HepG2 (cell line): ENCODE results near the gene ATRIP. TPM values are rescaled to one million over a fixed set of nuclear protein-coding genes. Genes with fewer than 3 reads are reported as not detected.

Source experiments
- ATF2 ChIP-seq: sonication (generic); formaldehyde crosslinking; IDR thresholded peaks from 2 replicates; pipeline ENCODE4 v1.4.0; 2020; ENCODE audit warnings: missing genetic modification reagents
- DZIP1 ChIP-seq: sonication (generic); formaldehyde crosslinking; IDR thresholded peaks from 2 replicates; pipeline ENCODE4 v1.5.0; 2020; ENCODE audit warnings: mild to moderate bottlenecking, missing genetic modification reagents
- ELF3 ChIP-seq: IDR thresholded peaks from 2 replicates; pipeline ENCODE4 v1.6.1; 2016; ENCODE audit warnings: missing genetic modification reagents, missing compliant biosample characterization
- IRX3 ChIP-seq: sonication (generic); formaldehyde crosslinking; IDR thresholded peaks from 2 replicates; pipeline ENCODE4 v1.8.1; 2023; ENCODE audit warnings: mild to moderate bottlenecking, low read depth, missing genetic modification reagents, borderline replicate concordance
- JARID2 ChIP-seq: sonication (generic); formaldehyde crosslinking; IDR thresholded peaks from 2 replicates; pipeline ENCODE4 v1.8.1; 2023; ENCODE audit warnings: missing genetic modification reagents, inconsistent platforms; ENCODE audit not compliant: insufficient replicate concordance
- KDM6A ChIP-seq: IDR thresholded peaks from 2 replicates; pipeline ENCODE4 v1.6.1; 2016; ENCODE audit warnings: low read depth
- KLF9 ChIP-seq: IDR thresholded peaks from 2 replicates; pipeline ENCODE4 v1.6.1; 2016; ENCODE audit warnings: low read depth
- MTERF4 ChIP-seq: sonication (generic); formaldehyde crosslinking; IDR thresholded peaks from 2 replicates; pipeline ENCODE4 v1.8.0; 2023; ENCODE audit warnings: mild to moderate bottlenecking, missing genetic modification reagents
- NFATC3 ChIP-seq: sonication (generic); formaldehyde crosslinking; IDR thresholded peaks from 2 replicates; pipeline ENCODE4 v1.5.1; 2020; ENCODE audit warnings: mild to moderate bottlenecking, missing genetic modification reagents
- PHB2 ChIP-seq: fragments of 450-650 bp; IDR thresholded peaks from 2 replicates; pipeline ENCODE4 v1.6.1; 2018; ENCODE audit not compliant: partially characterized antibody
- TFE3 ChIP-seq: IDR thresholded peaks from 2 replicates; pipeline ENCODE4 v1.6.1; 2016
- UBTF ChIP-seq: sonication (generic); formaldehyde crosslinking; IDR thresholded peaks from 2 replicates; pipeline ENCODE4 v1.4.0; 2020; ENCODE audit warnings: mild to moderate bottlenecking, missing genetic modification reagents
- USF2 ChIP-seq, 2 experiments: sonication (generic) in 1 of 2; formaldehyde crosslinking in 1 of 2; IDR thresholded peaks; 2 replicates each; pipeline versions ENCODE4 v1.5.1 to v1.6.1; 2011 to 2020; ENCODE audit warnings: borderline replicate concordance in 1 of 2, low read depth in 1 of 2, low read length in 1 of 2, mild to moderate bottlenecking in 1 of 2, missing genetic modification reagents in 1 of 2, moderate library complexity in 1 of 2
- ZBTB8A ChIP-seq: sonication (generic); formaldehyde crosslinking; IDR thresholded peaks from 2 replicates; pipeline ENCODE4 v1.4.0; 2020; ENCODE audit warnings: mild to moderate bottlenecking, low read depth, missing genetic modification reagents, borderline replicate concordance
- ZNF256 ChIP-seq: sonication (generic); formaldehyde crosslinking; conservative IDR thresholded peaks from 2 replicates; pipeline ENCODE4 v1.4.0; 2020; ENCODE audit warnings: missing genetic modification reagents
- ZNF546 ChIP-seq: sonication (generic); formaldehyde crosslinking; conservative IDR thresholded peaks from 2 replicates; pipeline ENCODE4 v1.8.1; 2023; ENCODE audit warnings: mild to moderate bottlenecking, missing genetic modification reagents
- ZNF572 ChIP-seq: sonication (generic); formaldehyde crosslinking; IDR thresholded peaks from 2 replicates; pipeline ENCODE4 v1.5.1; 2020; ENCODE audit warnings: mild to moderate bottlenecking, missing genetic modification reagents
- polyA plus RNA-seq, 8 experiments: library from polyadenylated mRNA; depleted of rRNA in 3 of 8; stranded (reverse) in 7 of 8; unstranded in 1 of 8; fragments of >200 nt; fragmentation: Illumina TruSeq in 4 of 8; extraction: Trizol in 4 of 8; gene quantifications; 2 replicates each; pipeline versions ENCODE4 v1.2.1 to v1.2.3, GENCODE V29; 2011 to 2016; ENCODE audit warnings: low read depth in 4 of 8, missing spikeins in 1 of 8, mixed read lengths in 1 of 8; ENCODE audit not compliant: insufficient read depth in 1 of 8
- total RNA-seq, 5 experiments: library from RNA; depleted of rRNA; stranded (reverse); fragments of >200 nt; fragmentation: Illumina TruSeq; extraction: Trizol; gene quantifications; 2 replicates each; pipeline ENCODE4 v1.2.3, GENCODE V29; 2016; ENCODE audit warnings: low read depth in 1 of 5

ATRIP gene
- total and polyA plus RNA-seq, 2 of the 13 experiments (the other 11 are each of a cell fraction or from before 2014, with no cell fraction given): 5.1 to 12.5 TPM

- TF ChIP-seq KDM6A (no peak; the same call in 1 of the 2 replicates), JARID2 (CRISPR knock-in tag) (no peak), NFATC3 (CRISPR knock-in tag) (no peak), ZNF572 (CRISPR knock-in tag) (no peak), ZNF256 (CRISPR knock-in tag) (no peak), DZIP1 (CRISPR knock-in tag) (no peak), TFE3 (CRISPR knock-in tag) (no peak), ZBTB8A (CRISPR knock-in tag) (no peak), ZNF546 (CRISPR knock-in tag) (no peak), ATF2 (CRISPR knock-in tag) (no peak), PHB2 (no peak), KLF9 (CRISPR knock-in tag) (no peak), IRX3 (CRISPR knock-in tag) (peak; percentile 36; the same call in 1 of the 2 replicates), ELF3 (CRISPR knock-in tag) (no peak), UBTF (CRISPR knock-in tag) (no peak; the same call in 1 of the 2 replicates), MTERF4 (no peak), USF2 (IDR thresholded peaks at IDR 0.05; ENCODE audit: low read depth, low read length) (no peak), USF2 (CRISPR knock-in tag; IDR thresholded peaks at IDR 0.05; ENCODE audit: borderline replicate concordance) (no peak)
These were observed 17.8 kb upstream of the ATRIP start (continued) for GRCh38 chr3:48428572-48429316.
